AML-193 (cell line): ENCODE results near the gene SNRNP70.
"Not testable (repeated sequence)": the region's sequence is repeated elsewhere in the genome, so short reads cannot be mapped to it uniquely, and the experiment has no call there.

Experiments used
- DNase-seq, 2 experiments: peaks; one replicate each; lab custom pipeline; 2025; lab: John Stamatoyannopoulos, UW

Gene SNRNP70

GRCh38 chr19:49120868-49121267, 35.6 kb downstream of the SNRNP70 start:
- no peak for DNase-seq

DNA sequence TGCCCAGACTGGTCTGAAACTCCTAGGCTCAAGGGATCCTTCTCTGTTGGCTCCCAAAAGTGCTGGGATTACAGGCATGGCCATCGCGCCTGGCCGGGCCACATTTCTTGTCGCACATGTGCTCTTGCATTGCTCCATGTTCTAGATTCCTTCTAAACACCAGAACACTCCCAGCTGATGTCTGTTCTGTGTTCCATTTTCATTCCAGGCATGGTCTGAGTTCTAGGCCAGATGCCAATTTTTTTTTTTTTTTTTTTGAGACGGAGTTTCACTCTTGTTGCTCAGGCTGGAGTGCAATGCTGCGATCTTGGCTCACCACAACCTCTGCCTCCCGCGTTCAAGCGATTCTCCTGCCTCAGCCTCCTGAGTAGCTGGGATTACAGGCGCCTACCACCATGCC, 36.6 kb downstream of the SNRNP70 start:
- DNase-seq, result not testable (repeated sequence)

DNA sequence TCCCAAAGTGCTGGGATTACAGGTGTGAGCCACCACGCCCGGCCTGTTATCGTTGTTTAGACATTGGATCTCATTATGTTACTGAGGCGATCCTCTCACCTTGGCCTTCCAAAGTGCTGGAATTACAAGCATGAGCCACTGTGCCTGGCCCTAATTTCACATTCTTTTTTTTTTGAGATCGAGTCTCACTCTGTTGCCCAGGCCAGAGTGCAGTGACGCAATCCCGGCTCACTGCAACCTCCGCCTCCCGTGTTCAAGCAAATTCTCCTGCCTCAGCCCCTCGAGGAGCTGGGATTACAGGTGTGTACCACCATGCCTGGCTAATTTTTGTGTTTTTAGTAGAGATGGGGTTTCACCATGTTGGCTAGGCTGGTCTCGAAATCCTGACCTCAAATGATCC, 38.0 kb downstream of the SNRNP70 start:
- not testable (repeated sequence) for DNase-seq

- no peak for DNase-seq
Observed at GRCh38 chr19:49125025-49125731, 39.9 kb downstream of the SNRNP70 start.

- no peak for DNase-seq
Observed at GRCh38 chr19:49126575-49126974, 41.3 kb downstream of the SNRNP70 start.

- not testable (repeated sequence) for DNase-seq
Observed at GRCh38 chr19:49127225-49127624, 42.0 kb downstream of the SNRNP70 start.

- peak; percentile 86 to 90 for DNase-seq
Observed at GRCh38 chr19:49127674-49128544, 42.7 kb downstream of the SNRNP70 start.

- DNase-seq, result no peak
Observed at GRCh38 chr19:49128545-49129237, 43.4 kb downstream of the SNRNP70 start.

GRCh38 chr19:49129238-49129583, 44.0 kb downstream of the SNRNP70 start:
- no peak for DNase-seq

DNA sequence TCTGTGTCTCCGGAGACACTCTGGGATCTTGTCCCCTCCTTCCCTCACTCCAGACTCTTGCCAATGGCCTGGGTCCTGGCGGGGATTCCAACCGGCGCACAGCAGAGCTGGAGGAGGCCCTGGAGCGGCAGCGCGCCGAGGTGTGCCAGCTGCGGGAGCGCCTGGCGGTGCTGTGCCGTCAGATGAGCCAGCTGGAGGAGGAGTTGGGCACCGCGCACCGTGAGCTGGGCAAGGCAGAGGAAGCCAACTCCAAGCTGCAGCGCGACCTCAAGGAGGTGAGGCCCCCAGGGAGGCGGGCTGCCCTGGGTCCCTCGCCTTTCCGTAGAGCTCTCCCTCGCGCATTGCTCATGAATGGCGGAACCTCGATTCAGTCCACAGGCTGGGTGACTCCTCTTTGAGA, 45.1 kb downstream of the SNRNP70 start:
- no peak for DNase-seq

- DNase-seq, result no peak
Observed at GRCh38 chr19:49132974-49133609, 47.8 kb downstream of the SNRNP70 start.

DNA sequence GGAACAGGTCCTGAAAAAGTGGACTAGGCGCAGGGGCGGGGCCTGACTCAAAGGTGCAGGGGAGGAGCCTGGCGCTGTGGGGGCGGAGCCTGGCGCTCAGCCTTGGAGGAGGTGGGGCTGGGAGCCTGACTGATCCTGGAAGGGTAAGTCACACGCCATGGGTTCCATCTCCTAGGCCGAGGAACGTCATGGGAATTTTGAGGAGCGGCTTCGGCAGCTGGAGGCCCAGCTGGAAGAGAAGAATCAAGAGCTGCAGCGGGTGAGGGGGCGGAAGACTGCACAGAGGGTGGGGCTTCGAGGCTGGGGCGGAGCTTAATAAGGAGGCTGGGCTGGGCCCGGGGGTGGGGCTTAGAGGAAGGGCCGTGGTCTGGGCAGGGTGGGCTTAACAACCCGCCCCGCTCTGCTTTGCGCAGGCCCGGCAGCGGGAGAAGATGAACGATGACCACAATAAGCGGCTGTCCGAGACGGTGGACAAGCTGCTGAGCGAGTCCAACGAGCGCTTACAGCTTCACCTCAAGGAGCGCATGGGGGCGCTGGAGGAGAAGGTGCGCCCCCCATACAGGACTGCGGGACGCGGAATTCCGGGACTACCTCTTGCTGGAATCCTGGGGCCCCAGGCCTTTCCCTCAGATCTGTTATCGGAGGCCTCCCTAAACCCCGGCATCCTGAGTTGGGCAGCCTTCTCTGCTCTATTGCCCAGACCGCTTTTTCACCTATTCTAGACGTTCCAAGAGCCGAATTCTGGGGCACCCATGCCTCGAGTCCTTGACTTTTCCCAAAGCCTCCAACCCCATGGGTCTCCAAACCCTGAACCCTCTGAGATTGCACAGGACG, 48.6 kb downstream of the SNRNP70 start:
- DNase-seq, result no peak

DNA sequence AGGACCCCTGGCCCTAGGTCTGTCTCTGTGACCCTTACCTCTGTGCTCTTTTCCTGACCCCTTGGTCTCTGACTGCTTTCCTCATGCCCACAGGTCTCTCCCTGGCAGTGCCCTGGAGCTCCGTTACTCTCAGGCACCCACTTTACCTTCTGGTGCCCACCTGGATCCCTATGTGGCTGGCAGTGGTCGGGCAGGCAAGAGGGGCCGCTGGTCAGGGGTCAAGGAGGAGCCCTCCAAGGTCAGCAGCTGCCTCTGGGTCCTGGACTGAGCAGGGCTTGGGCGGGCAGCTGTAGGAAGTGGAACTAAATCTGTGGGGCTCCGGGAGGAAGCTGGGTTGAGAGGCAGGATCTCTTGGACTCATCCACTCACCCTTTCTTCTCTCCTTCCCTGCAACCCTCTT, 50.4 kb downstream of the SNRNP70 start:
- no peak for DNase-seq

DNA sequence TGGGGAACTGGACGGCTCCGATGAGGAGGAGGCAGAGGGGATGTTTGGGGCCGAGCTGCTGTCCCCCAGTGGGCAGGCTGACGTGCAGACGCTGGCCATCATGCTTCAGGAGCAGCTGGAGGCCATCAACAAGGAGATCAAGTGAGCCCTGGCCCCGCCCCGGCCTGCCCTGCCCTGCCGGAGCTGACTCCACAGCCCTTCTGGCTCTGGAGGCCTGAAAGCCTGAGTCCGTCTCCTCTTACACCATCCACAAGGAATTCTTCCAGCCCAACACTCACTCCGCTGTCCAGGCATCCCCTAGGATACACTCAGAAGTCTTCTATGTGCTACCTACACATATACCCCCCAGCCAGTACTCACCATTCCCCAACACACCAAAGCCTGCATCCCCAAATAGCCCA, 51.5 kb downstream of the SNRNP70 start:
- DNase-seq, result no peak

- DNase-seq, result no peak
Observed at GRCh38 chr19:49140951-49141350, 55.7 kb downstream of the SNRNP70 start.

- DNase-seq, result no peak
Observed at GRCh38 chr19:49141352-49141751, 56.1 kb downstream of the SNRNP70 start.

DNA sequence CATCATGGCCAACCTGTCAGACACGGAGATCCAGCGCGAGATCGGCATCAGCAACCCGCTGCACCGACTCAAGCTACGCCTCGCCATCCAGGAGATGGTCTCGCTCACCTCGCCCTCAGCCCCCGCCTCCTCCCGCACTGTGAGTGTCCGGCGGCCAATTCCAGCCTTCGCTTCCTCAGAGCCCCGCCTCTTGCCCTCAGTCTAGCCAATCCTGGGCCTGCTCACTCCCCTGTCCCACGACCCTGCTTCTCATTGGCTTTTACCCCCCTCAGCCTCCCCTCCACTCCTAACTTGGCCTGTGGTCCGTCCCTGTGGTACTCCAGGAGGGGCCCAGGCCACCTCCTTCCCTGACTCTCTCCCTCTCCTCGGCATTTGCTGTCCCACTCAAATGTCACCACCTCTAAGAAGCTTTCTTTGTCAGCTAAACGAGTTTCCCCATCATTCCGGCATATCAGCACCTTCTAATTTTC, 57.6 kb downstream of the SNRNP70 start:
- DNase-seq, result peak in 1 of 2 experiments; percentile 11

- DNase-seq, result peak; percentile 34 to 37
Observed at GRCh38 chr19:49145573-49146407, 60.5 kb downstream of the SNRNP70 start.

DNA sequence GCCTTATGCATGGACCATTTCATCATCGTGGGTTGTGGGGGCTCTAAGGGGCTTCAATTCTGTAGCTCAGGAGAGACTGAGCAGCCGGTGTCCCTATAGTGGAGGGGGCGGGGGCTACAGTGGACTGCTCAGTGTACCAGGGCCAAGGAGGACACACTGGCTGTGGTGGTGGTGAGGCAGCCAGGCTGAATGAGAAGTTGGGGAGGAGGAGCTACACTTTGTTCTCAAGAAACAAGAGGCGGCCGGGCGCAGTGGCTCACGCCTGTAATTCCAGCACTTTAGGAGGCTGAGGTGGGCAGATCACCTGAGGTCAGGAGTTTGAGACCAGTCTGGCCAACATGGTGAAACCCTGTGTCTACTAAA, 61.1 kb downstream of the SNRNP70 start:
- DNase-seq, result not testable (repeated sequence)

- DNase-seq, result no peak
Observed at GRCh38 chr19:49148044-49148682, 62.9 kb downstream of the SNRNP70 start.
